ENCODE measurements around the gene IGSF8. TPM values are rescaled to one million over a fixed set of nuclear protein-coding genes. Genes with fewer than 3 reads are reported as not detected.

IGSF8 gene
- total and polyA plus RNA-seq, 2 of the 8 experiments (the other 6 are each of a cell fraction or from before 2014, with no cell fraction given), result 69.6 to 132 TPM

- no peak for TF ChIP-seq TAF7 (optimal IDR thresholded peaks at IDR 0.05; ENCODE audit: borderline replicate concordance, low read depth, low read length)
- no peak for TF ChIP-seq NANOG (IDR thresholded peaks at IDR 0.05; ENCODE audit: insufficient read depth, low read depth, low read length, poor library complexity, severe bottlenecking)
- TF ChIP-seq ZNF274 (IDR thresholded peaks at IDR 0.05; ENCODE audit: borderline replicate concordance, extremely low read depth, low read length), result no peak
- TF ChIP-seq JUND (IDR thresholded peaks at IDR 0.05; ENCODE audit: low read length), result peak; percentile 64; the same call in 1 of the 2 replicates
- TF ChIP-seq HDAC2 (IDR thresholded peaks at IDR 0.05; ENCODE audit: borderline replicate concordance in 1 of 2, low read depth in 2 of 2, low read length in 2 of 2), result 0 out of 4 replicates have a peak, but pooled peaks of 1 of the 2 experiments have one; percentile 49
- no peak for TF ChIP-seq RXRA (IDR thresholded peaks at IDR 0.05; ENCODE audit: insufficient read depth, low read depth, low read length)
- TF ChIP-seq POLR2A (IDR thresholded peaks at IDR 0.05; ENCODE audit: control extremely low read depth in 1 of 2, low read depth in 2 of 2, low read length in 2 of 2), result no peak
- TF ChIP-seq CHD1 (IDR thresholded peaks at IDR 0.05; ENCODE audit: low read depth, low read length), result no peak
- no peak for TF ChIP-seq SIX5 (IDR thresholded peaks at IDR 0.05; ENCODE audit: low read depth, low read length)
- TF ChIP-seq FOSL1 (IDR thresholded peaks at IDR 0.05; ENCODE audit: insufficient read depth, low read depth, low read length), result no peak
Observed at GRCh38 chr1:160108888-160109662, 10.7 kb upstream of the IGSF8 start (continued).

Measured in H1 (cell line).